ENCODE data around the gene CBX1.
A peak's percentile ranks its signal among the peaks of the same experiment; 100 is the strongest.

CBX1 gene

GRCh38 chr17:48121923-48122664 is 20.8 kb upstream of the CBX1 start:
- H3K36me3 ChIP-seq (ENCODE audit: control insufficient read depth in 1 of 2, insufficient read depth in 2 of 2, low read length in 2 of 2), result peaks cover 54 to 61% of the 10 kb centered on the region in 2 donors

GRCh38 chr17:48113201-48113676 is 12.0 kb upstream of the CBX1 start:
- peaks cover 0 to 17% of the 10 kb centered on the region in 2 donors for H3K4me1 ChIP-seq (ENCODE audit: control insufficient read depth in 1 of 2, insufficient read depth in 2 of 2, low read length in 2 of 2)
- H3K36me3 ChIP-seq (ENCODE audit: control insufficient read depth in 1 of 2, insufficient read depth in 2 of 2, low read length in 2 of 2), result peaks cover 5 to 34% of the 10 kb centered on the region in 2 donors
- no peaks in the 10 kb centered on the region for H3K27me3 ChIP-seq (ENCODE audit: low read depth, low read length)
- H3K27ac ChIP-seq (ENCODE audit: low read length), result no peak overlapping the region
- no peaks in the 10 kb centered on the region for H3K9me3 ChIP-seq (ENCODE audit: control insufficient read depth in 1 of 2, low read length in 2 of 2)
- H3K4me3 ChIP-seq (ENCODE audit: low read depth in 1 of 2, low read length in 2 of 2), result no peak overlapping the region

More at GRCh38 chr17:48121923-48122664, 20.8 kb upstream of the CBX1 start:
- H3K27ac ChIP-seq (ENCODE audit: low read length), result no peak overlapping the region
- H3K9me3 ChIP-seq (ENCODE audit: control insufficient read depth in 1 of 2, low read length in 2 of 2), result no peaks in the 10 kb centered on the region
- H3K27me3 ChIP-seq (ENCODE audit: low read depth, low read length), result no peaks in the 10 kb centered on the region
- H3K4me3 ChIP-seq (ENCODE audit: low read depth in 1 of 2, low read length in 2 of 2), result no peak overlapping the region
- no peaks in the 10 kb centered on the region for H3K4me1 ChIP-seq (ENCODE audit: control insufficient read depth in 1 of 2, insufficient read depth in 2 of 2, low read length in 2 of 2)

- Histone ChIP-seq H3K4me1 (ENCODE audit: control insufficient read depth in 1 of 2, insufficient read depth in 2 of 2, low read length in 2 of 2) (peaks cover 0 to 19% of the 10 kb centered on the region in 2 donors), H3K9me3 (ENCODE audit: control insufficient read depth in 1 of 2, low read length in 2 of 2) (no peaks in the 10 kb centered on the region), H3K4me3 (ENCODE audit: low read depth in 1 of 2, low read length in 2 of 2) (no peak overlapping the region), H3K36me3 (ENCODE audit: control insufficient read depth in 1 of 2, insufficient read depth in 2 of 2, low read length in 2 of 2) (peaks cover 0 to 26% of the 10 kb centered on the region in 2 donors), H3K27me3 (ENCODE audit: low read depth, low read length) (no peaks in the 10 kb centered on the region), H3K27ac (ENCODE audit: low read length) (no peak overlapping the region)
Observed at GRCh38 chr17:48111937-48112241, 10.6 kb upstream of the CBX1 start.

- no peaks in the 10 kb centered on the region for H3K27me3 ChIP-seq (ENCODE audit: low read depth, low read length)
- no peak overlapping the region for H3K27ac ChIP-seq (ENCODE audit: low read length)
- no peaks in the 10 kb centered on the region for H3K9me3 ChIP-seq (ENCODE audit: control insufficient read depth in 1 of 2, low read length in 2 of 2)
- peaks cover 0 to 17% of the 10 kb centered on the region in 2 donors for H3K36me3 ChIP-seq (ENCODE audit: control insufficient read depth in 1 of 2, insufficient read depth in 2 of 2, low read length in 2 of 2)
- H3K4me1 ChIP-seq (ENCODE audit: control insufficient read depth in 1 of 2, insufficient read depth in 2 of 2, low read length in 2 of 2), result peaks cover 0 to 23% of the 10 kb centered on the region in 2 donors
- H3K4me3 ChIP-seq (ENCODE audit: low read depth in 1 of 2, low read length in 2 of 2), result no peak overlapping the region
Observed at GRCh38 chr17:48110761-48111160, 9.5 kb upstream of the CBX1 start.

- Histone ChIP-seq H3K4me1 (ENCODE audit: control insufficient read depth in 1 of 2, insufficient read depth in 2 of 2, low read length in 2 of 2) (peaks cover 0 to 23% of the 10 kb centered on the region in 2 donors), H3K36me3 (ENCODE audit: control insufficient read depth in 1 of 2, insufficient read depth in 2 of 2, low read length in 2 of 2) (peaks cover 0 to 5% of the 10 kb centered on the region in 2 donors), H3K4me3 (ENCODE audit: low read depth in 1 of 2, low read length in 2 of 2) (peak within 1 kb of the TSS; percentile 81 to 94), H3K27me3 (ENCODE audit: low read depth, low read length) (no peaks in the 10 kb centered on the region), H3K27ac (ENCODE audit: low read length) (peak within 1 kb of the TSS; percentile 92), H3K9me3 (ENCODE audit: control insufficient read depth in 1 of 2, low read length in 2 of 2) (peaks cover 0 to 3% of the 10 kb centered on the region in 2 donors)
Observed at GRCh38 chr17:48107137-48108055, 6.1 kb upstream of the CBX1 start, which contains the start of gene SNX11. Gene SNX11, plus strand, starts transcription at chr17:48107766. Its CDS starts 4,278 bp downstream, at chr17:48112044.

GRCh38 chr17:48106802-48107136 is 5.5 kb upstream of the CBX1 start:
- H3K4me3 ChIP-seq (ENCODE audit: low read depth in 1 of 2, low read length in 2 of 2), result peak overlapping the region; percentile 81 to 94
- H3K27ac ChIP-seq (ENCODE audit: low read length), result peak overlapping the region; percentile 92
- peaks cover 0 to 23% of the 10 kb centered on the region in 2 donors for H3K4me1 ChIP-seq (ENCODE audit: control insufficient read depth in 1 of 2, insufficient read depth in 2 of 2, low read length in 2 of 2)
- peaks cover 0 to 3% of the 10 kb centered on the region in 2 donors for H3K9me3 ChIP-seq (ENCODE audit: control insufficient read depth in 1 of 2, low read length in 2 of 2)
- no peaks in the 10 kb centered on the region for H3K36me3 ChIP-seq (ENCODE audit: control insufficient read depth in 1 of 2, insufficient read depth in 2 of 2, low read length in 2 of 2)
- H3K27me3 ChIP-seq (ENCODE audit: low read depth, low read length), result no peaks in the 10 kb centered on the region

GRCh38 chr17:48104440-48104839 is 3.2 kb upstream of the CBX1 start:
- H3K27ac ChIP-seq (ENCODE audit: low read length), result no peak overlapping the region
- no peaks in the 10 kb centered on the region for H3K36me3 ChIP-seq (ENCODE audit: control insufficient read depth in 1 of 2, insufficient read depth in 2 of 2, low read length in 2 of 2)
- H3K4me1 ChIP-seq (ENCODE audit: control insufficient read depth in 1 of 2, insufficient read depth in 2 of 2, low read length in 2 of 2), result peaks cover 4 to 22% of the 10 kb centered on the region in 2 donors
- H3K27me3 ChIP-seq (ENCODE audit: low read depth, low read length), result no peaks in the 10 kb centered on the region
- peaks cover 0 to 3% of the 10 kb centered on the region in 2 donors for H3K9me3 ChIP-seq (ENCODE audit: control insufficient read depth in 1 of 2, low read length in 2 of 2)
- H3K4me3 ChIP-seq (ENCODE audit: low read depth in 1 of 2, low read length in 2 of 2), result no peak overlapping the region

GRCh38 chr17:48102798-48103715 is 1.8 kb upstream of the CBX1 start:
- no peaks in the 10 kb centered on the region for H3K27me3 ChIP-seq (ENCODE audit: low read depth, low read length)
- no peak overlapping the region for H3K27ac ChIP-seq (ENCODE audit: low read length)
- H3K4me3 ChIP-seq (ENCODE audit: low read depth in 1 of 2, low read length in 2 of 2), result no peak overlapping the region
- no peaks in the 10 kb centered on the region for H3K36me3 ChIP-seq (ENCODE audit: control insufficient read depth in 1 of 2, insufficient read depth in 2 of 2, low read length in 2 of 2)
- peaks cover 0 to 3% of the 10 kb centered on the region in 2 donors for H3K9me3 ChIP-seq (ENCODE audit: control insufficient read depth in 1 of 2, low read length in 2 of 2)
- H3K4me1 ChIP-seq (ENCODE audit: control insufficient read depth in 1 of 2, insufficient read depth in 2 of 2, low read length in 2 of 2), result peaks cover 4 to 9% of the 10 kb centered on the region in 2 donors

- Histone ChIP-seq H3K4me1 (ENCODE audit: control insufficient read depth in 1 of 2, insufficient read depth in 2 of 2, low read length in 2 of 2) (peaks cover 4 to 9% of the 10 kb centered on the region in 2 donors), H3K27me3 (ENCODE audit: low read depth, low read length) (no peaks in the 10 kb centered on the region), H3K36me3 (ENCODE audit: control insufficient read depth in 1 of 2, insufficient read depth in 2 of 2, low read length in 2 of 2) (no peaks in the 10 kb centered on the region), H3K4me3 (ENCODE audit: low read depth in 1 of 2, low read length in 2 of 2) (peak overlapping the region in 1 of 2 donors; percentile 94), H3K9me3 (ENCODE audit: control insufficient read depth in 1 of 2, low read length in 2 of 2) (peaks cover 0 to 3% of the 10 kb centered on the region in 2 donors), H3K27ac (ENCODE audit: low read length) (no peak overlapping the region)
Observed at GRCh38 chr17:48102043-48102750, 919 bp upstream of the CBX1 start.

- no peaks in the 10 kb centered on the region for H3K36me3 ChIP-seq (ENCODE audit: control insufficient read depth in 1 of 2, insufficient read depth in 2 of 2, low read length in 2 of 2)
- peaks cover 0 to 3% of the 10 kb centered on the region in 2 donors for H3K9me3 ChIP-seq (ENCODE audit: control insufficient read depth in 1 of 2, low read length in 2 of 2)
- peak overlapping the region; percentile 69 to 94 for H3K4me3 ChIP-seq (ENCODE audit: low read depth in 1 of 2, low read length in 2 of 2)
- H3K27ac ChIP-seq (ENCODE audit: low read length), result peak overlapping the region; percentile 83
- peaks cover 4% of the 10 kb centered on the region in 2 donors for H3K4me1 ChIP-seq (ENCODE audit: control insufficient read depth in 1 of 2, insufficient read depth in 2 of 2, low read length in 2 of 2)
- H3K27me3 ChIP-seq (ENCODE audit: low read depth, low read length), result no peaks in the 10 kb centered on the region
Observed at GRCh38 chr17:48100591-48101011, 677 bp downstream of the CBX1 start.

Measured in muscle layer of duodenum (tissue), 2 donors.